K562 (cell line): ENCODE results near the gene GRAMD2A. TPM values are rescaled to one million over a fixed set of nuclear protein-coding genes. Genes with fewer than 3 reads are reported as not detected.

Source experiments
- ATAC-seq: fragments of 200-7000 bp; cut with Tn5 transposase; 3 replicates; pipeline ENCODE4 v1.9.1; 2020; ENCODE audit warnings: moderate library complexity
- BruUV-seq: library from RNA; stranded (reverse); fragments of 400-500 nt; replicated peaks from 2 replicates; lab custom pipeline; 2021; lab: Mats Ljungman, UMichigan
- CTCF ChIA-PET: fragments of 300-600 bp; formaldehyde crosslinking; extraction: SDS; loops from one replicate; lab custom pipeline; 2021; ENCODE audit warnings: low intra/inter-chr PET ratio; lab: Yijun Ruan, JAX
- POLR2A ChIA-PET: fragments of 300-600, 350-650 bp; sonication (Branson Sonifier 250); formaldehyde crosslinking; extraction: SDS; loops from one replicate; lab custom pipeline; 2021; ENCODE audit warnings: antibody characterized with exemption, inconsistent platforms; lab: Yijun Ruan, JAX
- DNase-seq, 4 experiments: peaks; one replicate each; pipeline versions ENCODE4 v3.0.0 to v3.0.0-alpha.2; 2011 to 2018; ENCODE audit warnings: low spot score in 3 of 4, mixed read lengths in 3 of 4; ENCODE audit errors: extremely low read depth in 1 of 4
- FAIRE-seq: peaks from 2 replicates; lab custom pipeline; 2011; peaks lifted over from hg19 to GRCh38; lab: Jason Lieb, UNC
- H2AFZ ChIP-seq: 2 replicates; pipeline ENCODE4 v1.6.0; 2011; ENCODE audit warnings: low read depth, low read length, control low read depth, inconsistent platforms
- H3K27ac ChIP-seq: fragments of 200-600 bp; 3 replicates; pipeline ENCODE4 v1.8.0; 2011; ENCODE audit warnings: low read depth, mild to moderate bottlenecking, control low read depth, inconsistent platforms, low read length, moderate library complexity, mixed read lengths; ENCODE audit errors: extremely low read depth
- H3K27me3 ChIP-seq, 2 experiments: fragments of 300-600 bp in 1 of 2; 2 replicates in 1 of 2; 3 replicates in 1 of 2; pipeline versions ENCODE4 v1.6.0 to v1.8.0; 2011; ENCODE audit warnings: inconsistent platforms in 2 of 2, low read length in 2 of 2, mild to moderate bottlenecking in 1 of 2, mixed read lengths in 1 of 2, moderate library complexity in 1 of 2; ENCODE audit not compliant: control insufficient read depth in 2 of 2, insufficient read depth in 2 of 2
- H3K36me3 ChIP-seq: fragments of 300-600 bp; 3 replicates; pipeline ENCODE4 v1.8.0; 2011; ENCODE audit warnings: mild to moderate bottlenecking, low read length, inconsistent platforms; ENCODE audit not compliant: control insufficient read depth, insufficient read depth
- H3K4me1 ChIP-seq, 2 experiments: fragments of 200-600 bp in 1 of 2; replicated peaks in 1 of 2; 2 replicates in 1 of 2; 3 replicates in 1 of 2; pipeline versions ENCODE4 v1.5.1 to v1.8.0; 2011; ENCODE audit warnings: inconsistent platforms in 2 of 2, low read length in 2 of 2, mild to moderate bottlenecking in 1 of 2, mixed read lengths in 1 of 2, moderate library complexity in 1 of 2; ENCODE audit not compliant: control insufficient read depth in 2 of 2, insufficient read depth in 2 of 2
- H3K4me2 ChIP-seq: 2 replicates; pipeline ENCODE4 v1.6.1; 2011; ENCODE audit warnings: low read length, control low read depth, inconsistent platforms, mixed read lengths; ENCODE audit not compliant: insufficient read depth
- H3K4me3 ChIP-seq: fragments of 200-600 bp; sonication (generic), shearing (Covaris generic); 2 replicates; pipeline ENCODE4 v1.5.1; 2016; ENCODE audit warnings: control low read depth, inconsistent platforms
- H3K79me2 ChIP-seq: fragments of 200-600 bp; 3 replicates; pipeline ENCODE4 v1.8.0; 2011; ENCODE audit warnings: low read length, inconsistent platforms; ENCODE audit not compliant: control insufficient read depth, insufficient read depth
- H3K9ac ChIP-seq, 2 experiments: 2 replicates each; pipeline versions ENCODE4 v1.6.0 to v1.6.1; 2011; ENCODE audit warnings: low read depth in 2 of 2, low read length in 2 of 2, control low read depth in 1 of 2, inconsistent platforms in 1 of 2, mild to moderate bottlenecking in 1 of 2, mixed read lengths in 1 of 2; ENCODE audit not compliant: insufficient read depth in 1 of 2
- H3K9me1 ChIP-seq: one replicate; pipeline ENCODE4 v1.6.0; 2011; ENCODE audit warnings: inconsistent platforms, mild to moderate bottlenecking, low read length, moderate library complexity; ENCODE audit not compliant: control insufficient read depth, insufficient read depth
- H3K9me3 ChIP-seq: replicated peaks from 2 replicates; pipeline ENCODE4 v1.5.1; 2011; ENCODE audit warnings: low read depth, low read length, inconsistent platforms; ENCODE audit not compliant: control insufficient read depth, insufficient read depth
- H4K20me1 ChIP-seq: replicated peaks from 2 replicates; pipeline ENCODE4 v1.6.1; 2011; ENCODE audit warnings: low read length, inconsistent platforms, mixed read lengths; ENCODE audit not compliant: control insufficient read depth, insufficient read depth
- ARNT ChIP-seq, 2 experiments: fragments of 450-650 bp; IDR thresholded peaks; 2 replicates each; pipeline ENCODE4 v1.6.1; 2016; ENCODE audit warnings: mild to moderate bottlenecking in 1 of 2
- EP400 ChIP-seq: fragments of 450-650 bp; IDR thresholded peaks from 2 replicates; pipeline ENCODE4 v1.6.1; 2017; ENCODE audit warnings: antibody characterized with exemption, mild to moderate bottlenecking, moderate library complexity
- ESRRA ChIP-seq: fragments of 450-650 bp; IDR thresholded peaks from 2 replicates; pipeline ENCODE4 v1.6.1; 2014; ENCODE audit warnings: low read depth, mild to moderate bottlenecking, moderate library complexity, borderline replicate concordance
- NR4A1 ChIP-seq, 2 experiments: fragments of 250-450 bp in 1 of 2; fragments of 450-650 bp in 1 of 2; sonication (Bioruptor Pico) in 1 of 2; IDR thresholded peaks; 2 replicates each; pipeline versions ENCODE4 v1.4.0 to v1.6.1; 2016 to 2020; ENCODE audit warnings: mild to moderate bottlenecking in 2 of 2, missing compliant biosample characterization in 1 of 2, missing genetic modification characterization in 1 of 2, moderate library complexity in 1 of 2
- POLR2H ChIP-seq: IDR thresholded peaks from 2 replicates; pipeline ENCODE4 v1.6.1; 2016; ENCODE audit warnings: missing genetic modification characterization, low read depth, mild to moderate bottlenecking, control low read depth, missing compliant biosample characterization, moderate library complexity
- RFX5 ChIP-seq: IDR thresholded peaks from 2 replicates; pipeline ENCODE4 v1.6.1; 2011; ENCODE audit warnings: low read depth, mild to moderate bottlenecking, improper control_type of control experiment, low read length
- RNF2 ChIP-seq: sonication (generic); IDR thresholded peaks from 2 replicates; pipeline ENCODE4 v1.6.1; 2016
- SNIP1 ChIP-seq: fragments of 450-650 bp; IDR thresholded peaks from 2 replicates; pipeline ENCODE4 v1.7.1; 2017; ENCODE audit warnings: low read depth, mild to moderate bottlenecking
- ZNF785 ChIP-seq: fragments of 250-450 bp; sonication (Bioruptor Pico); IDR thresholded peaks from 2 replicates; pipeline ENCODE4 v1.4.0; 2020; ENCODE audit warnings: mild to moderate bottlenecking
- WGBS: fragments of 100-300 bp; shearing (Covaris generic); methylation state at CpG from one replicate; pipeline ENCODE4 v1.1.6; 2016; ENCODE audit warnings: low coverage, mixed read lengths; ENCODE audit not compliant: insufficient coverage; ENCODE audit errors: missing lambda C conversion rate; 5-methylcytosine and 5-hydroxymethylcytosine counted together
- in situ Hi-C: fragments of 300-500 bp; cut with MboI; formaldehyde crosslinking; loops from 4 replicates; pipeline ENCODE4 v1.15.0; 2018; ENCODE audit warnings: inconsistent platforms, mixed read lengths
- intact Hi-C: fragments of 100-400 bp; cut with micrococcal nuclease; formaldehyde crosslinking; loops from 2 replicates; pipeline ENCODE4 v1.14.2; 2022
- polyA plus RNA-seq, 8 experiments: library from polyadenylated mRNA; depleted of rRNA in 4 of 8; stranded (reverse) in 5 of 8; unstranded in 3 of 8; fragments of >200 nt; fragmentation: Nextera tagmentation in 2 of 8; fragmentation: Illumina TruSeq in 1 of 8; extraction: Ambion mirVana in 2 of 8; extraction: Trizol in 1 of 8; gene quantifications; 2 replicates each; pipeline versions ENCODE4 v1.2.1 to v1.2.3, GENCODE V29; 2011 to 2014; ENCODE audit warnings: inconsistent platforms in 1 of 8, missing spikeins in 1 of 8
- total RNA-seq, 7 experiments: library from RNA; depleted of rRNA in 6 of 7; stranded (reverse); fragments of >200 nt in 6 of 7; fragmentation: Illumina TruSeq in 2 of 7; extraction: Trizol in 2 of 7; gene quantifications; 2 replicates each; pipeline versions ENCODE4 v1.2.1 to v1.2.3, GENCODE V29; 2011 to 2021; ENCODE audit warnings: low replicate concordance in 1 of 7
- TF ChIP-seq, protein P1 (sequence below), 2 experiments: IDR thresholded peaks; 2 replicates each; pipeline ENCODE4 v1.6.1; 2012; ENCODE audit warnings: improper control_type of control experiment in 2 of 2, low read depth in 2 of 2, low read length in 2 of 2, borderline replicate concordance in 1 of 2

Gene GRAMD2A
- total and polyA plus RNA-seq, 9 of the 15 experiments (the other 6 are each of a cell fraction or from before 2014, with no cell fraction given): 0.08 to 0.22 TPM; not detected in 7

DNA sequence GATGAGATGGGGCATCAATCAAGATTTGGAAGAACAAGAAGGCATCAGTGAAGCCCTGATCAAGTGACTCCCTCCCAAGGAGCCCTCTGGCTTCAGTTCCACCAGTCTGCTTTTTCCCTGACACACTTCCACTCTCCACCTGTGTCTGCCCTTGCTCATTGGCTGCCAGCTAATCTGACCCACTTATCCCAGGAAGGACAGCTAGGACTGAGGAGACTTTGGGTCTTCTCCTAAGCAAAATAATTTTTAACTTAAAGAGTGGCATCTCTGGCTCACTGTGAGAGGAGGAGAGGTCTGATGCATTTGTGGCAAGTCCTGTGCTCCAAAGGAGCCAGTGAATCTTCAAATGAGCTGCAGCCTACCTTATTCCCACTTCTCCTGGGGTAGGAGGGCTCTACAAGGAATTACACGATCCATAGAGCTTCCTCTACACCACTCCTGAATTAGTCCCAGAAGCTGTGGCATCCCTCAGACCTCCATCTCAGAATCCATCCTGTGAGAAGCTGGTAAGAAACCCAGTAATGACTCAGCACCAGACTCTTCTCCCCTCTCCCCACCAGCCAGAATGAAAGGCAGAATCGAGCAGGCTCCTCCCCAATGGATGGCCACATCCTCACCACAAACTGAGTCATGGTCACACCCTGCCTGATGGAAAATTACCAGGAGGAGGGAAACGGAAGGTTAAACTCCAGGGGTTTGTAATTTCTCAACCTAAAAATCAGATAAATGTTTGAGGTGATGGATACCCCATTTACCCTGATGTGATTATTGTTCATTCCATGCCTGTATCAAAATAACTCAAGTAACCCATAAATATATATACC, 39.7 kb upstream of the GRAMD2A start (continued):
- TF ChIP-seq NR4A1 (CRISPR knock-in tag; IDR thresholded peaks at IDR 0.05) (no peak), NR4A1 (tag; IDR thresholded peaks at IDR 0.05) (no peak), ARNT (IDR thresholded peaks at IDR 0.05) (peak in 1 of 2 experiments; percentile 91; a peak in 2 of 4 replicates), SNIP1 (no peak), EP400 (peak; percentile 69), ZNF785 (CRISPR knock-in tag) (no peak), RFX5 (no peak), RNF2 (peak; percentile 88)
- TF ChIP-seq, all 486 proteins: peak for 101

DNA sequence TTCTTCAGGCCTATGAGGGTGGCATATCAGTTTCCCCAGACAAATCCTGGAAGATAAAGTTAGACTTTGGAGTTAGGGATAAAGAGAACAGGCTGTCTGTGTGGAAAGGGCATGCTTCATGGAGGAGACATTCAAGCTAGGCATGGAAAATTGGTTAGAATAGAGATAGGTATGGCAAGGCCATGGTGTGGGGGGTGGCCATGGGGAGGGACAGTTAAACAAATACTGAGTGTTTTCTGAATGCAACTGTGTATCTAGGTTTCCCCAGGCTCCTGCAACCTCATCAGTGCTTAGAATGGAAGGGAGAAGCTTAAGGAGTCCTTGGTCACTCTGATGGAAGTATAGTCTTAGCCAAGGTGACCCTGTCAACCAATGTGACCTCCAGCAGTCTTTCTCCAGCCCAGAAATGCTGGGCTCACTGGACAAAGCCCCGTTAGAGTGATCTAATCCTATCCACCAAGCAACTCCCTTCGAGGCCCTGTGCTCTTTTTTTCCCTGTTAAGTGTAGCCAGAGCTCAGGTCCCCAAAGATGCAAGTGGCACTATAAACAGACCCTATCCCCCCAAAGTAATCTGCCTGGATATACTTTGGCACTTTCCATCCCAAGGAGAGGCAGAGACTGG, 38.9 kb upstream of the GRAMD2A start:
- no peaks in the 10 kb centered on the region for H4K20me1 ChIP-seq
- 0% methylated on average over 2 of the region's 2 CpGs for WGBS
- H3K9ac ChIP-seq: peak overlapping the region; percentile 83 to 91; a peak in 3 of 4 replicates
- intact Hi-C loops (loop anchor here (2.0 to 10.0 kb wide), 2 partner anchors 36 to 238 kb away; partner anchors contain the start of genes ARIH1 and PARP6), in situ Hi-C loops (no loop called here)
- H3K4me3 ChIP-seq: peak overlapping the region; percentile 54
- ChIA-PET CTCF (no interaction called here), POLR2A (interaction anchor here (2.0 kb wide), 1 partner anchor 9 kb away, joined by 13 read pairs; no protein-coding TSS in a partner anchor)
- BruUV-seq: no TSS peak
- H3K36me3 ChIP-seq: peaks cover 18% of the 10 kb centered on the region; the same call in 2 of the 3 replicates
- DNase-seq: peak in 1 of 4 experiments; percentile 30
- peak; percentile 2; the same call in 1 of the 3 replicates for ATAC-seq
- H3K4me1 ChIP-seq: peaks cover 30 to 39% of the 10 kb centered on the region in 2 experiments
- peak overlapping the region; percentile 79 for H2AFZ ChIP-seq
- no peaks in the 10 kb centered on the region for H3K9me1 ChIP-seq
- no peak for TF ChIP-seq POLR2H (tag)
- TF ChIP-seq, protein P1, sequence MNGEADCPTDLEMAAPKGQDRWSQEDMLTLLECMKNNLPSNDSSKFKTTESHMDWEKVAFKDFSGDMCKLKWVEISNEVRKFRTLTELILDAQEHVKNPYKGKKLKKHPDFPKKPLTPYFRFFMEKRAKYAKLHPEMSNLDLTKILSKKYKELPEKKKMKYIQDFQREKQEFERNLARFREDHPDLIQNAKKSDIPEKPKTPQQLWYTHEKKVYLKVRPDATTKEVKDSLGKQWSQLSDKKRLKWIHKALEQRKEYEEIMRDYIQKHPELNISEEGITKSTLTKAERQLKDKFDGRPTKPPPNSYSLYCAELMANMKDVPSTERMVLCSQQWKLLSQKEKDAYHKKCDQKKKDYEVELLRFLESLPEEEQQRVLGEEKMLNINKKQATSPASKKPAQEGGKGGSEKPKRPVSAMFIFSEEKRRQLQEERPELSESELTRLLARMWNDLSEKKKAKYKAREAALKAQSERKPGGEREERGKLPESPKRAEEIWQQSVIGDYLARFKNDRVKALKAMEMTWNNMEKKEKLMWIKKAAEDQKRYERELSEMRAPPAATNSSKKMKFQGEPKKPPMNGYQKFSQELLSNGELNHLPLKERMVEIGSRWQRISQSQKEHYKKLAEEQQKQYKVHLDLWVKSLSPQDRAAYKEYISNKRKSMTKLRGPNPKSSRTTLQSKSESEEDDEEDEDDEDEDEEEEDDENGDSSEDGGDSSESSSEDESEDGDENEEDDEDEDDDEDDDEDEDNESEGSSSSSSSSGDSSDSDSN (IDR thresholded peaks at IDR 0.05; ENCODE audit: borderline replicate concordance in 1 of 2, low read depth in 2 of 2, low read length in 2 of 2): 0 out of 4 replicates have a peak, but pooled peaks of 1 of the 2 experiments have one; percentile 22
- TF ChIP-seq ESRRA: peak; percentile 76
- no peaks in the 10 kb centered on the region for H3K9me3 ChIP-seq
- H3K4me2 ChIP-seq: peak overlapping the region; percentile 96
- H3K27ac ChIP-seq: peak overlapping the region; percentile 97
- peaks cover 13% of the 10 kb centered on the region for H3K79me2 ChIP-seq
- no peaks in the 10 kb centered on the region for H3K27me3 ChIP-seq
- peak; percentile 37 for FAIRE-seq
